K562 (cell line): ENCODE measurements around the gene RAD51AP2. TPM values are rescaled to one million over a fixed set of nuclear protein-coding genes. Genes with fewer than 3 reads are reported as not detected.

ENCODE experiments used
- AFF4 ChIP-seq: sonication (generic); formaldehyde crosslinking; IDR thresholded peaks from 2 replicates; pipeline ENCODE4 v1.8.0; 2023; ENCODE audit warnings: mild to moderate bottlenecking, missing genetic modification reagents
- CBX3 ChIP-seq, 2 experiments: IDR thresholded peaks; 1 replicate in 1 of 2; 2 replicates in 1 of 2; pipeline ENCODE4 v1.6.1; 2012; ENCODE audit warnings: inconsistent platforms in 2 of 2, low read length in 2 of 2, borderline replicate concordance in 1 of 2, control low read depth in 1 of 2
- ILK ChIP-seq: fragments of 450-650 bp; IDR thresholded peaks from 2 replicates; pipeline ENCODE4 v1.6.1; 2016; ENCODE audit warnings: missing genetic modification characterization, low read depth, mild to moderate bottlenecking, missing compliant biosample characterization, moderate library complexity, borderline replicate concordance
- NKRF ChIP-seq: fragments of 450-650 bp; IDR thresholded peaks from 2 replicates; pipeline ENCODE4 v1.6.1; 2016; ENCODE audit warnings: borderline replicate concordance
- RAD51 ChIP-seq: fragments of 450-650 bp; IDR thresholded peaks from 2 replicates; pipeline ENCODE4 v1.7.1; 2016; ENCODE audit warnings: low read depth, mild to moderate bottlenecking, borderline replicate concordance
- ZKSCAN1 ChIP-seq: fragments of 150-350 bp; IDR thresholded peaks from 2 replicates; pipeline ENCODE4 v1.6.1; 2016; ENCODE audit warnings: low read depth, low read length
- polyA plus RNA-seq, 8 experiments: library from polyadenylated mRNA; depleted of rRNA in 4 of 8; stranded (reverse) in 5 of 8; unstranded in 3 of 8; fragments of >200 nt; fragmentation: Nextera tagmentation in 2 of 8; fragmentation: Illumina TruSeq in 1 of 8; extraction: Ambion mirVana in 2 of 8; extraction: Trizol in 1 of 8; gene quantifications; 2 replicates each; pipeline versions ENCODE4 v1.2.1 to v1.2.3, GENCODE V29; 2011 to 2014; ENCODE audit warnings: inconsistent platforms in 1 of 8, missing spikeins in 1 of 8
- total RNA-seq, 7 experiments: library from RNA; depleted of rRNA in 6 of 7; stranded (reverse); fragments of >200 nt in 6 of 7; fragmentation: Illumina TruSeq in 2 of 7; extraction: Trizol in 2 of 7; gene quantifications; 2 replicates each; pipeline versions ENCODE4 v1.2.1 to v1.2.3, GENCODE V29; 2011 to 2021; ENCODE audit warnings: low replicate concordance in 1 of 7

Gene RAD51AP2
- total and polyA plus RNA-seq, 9 of the 15 experiments (the other 6 are each of a cell fraction or from before 2014, with no cell fraction given), result 0.01 to 0.04 (median 0.04) TPM; not detected in 6

- TF ChIP-seq AFF4, result no peak
- TF ChIP-seq CBX3 (IDR thresholded peaks at IDR 0.05; ENCODE audit: borderline replicate concordance in 1 of 2, low read length in 2 of 2), result no peak
- TF ChIP-seq RAD51, result no peak
- TF ChIP-seq ILK (tag), result no peak
- TF ChIP-seq ZKSCAN1, result no peak
- no peak for TF ChIP-seq NKRF
Observed at GRCh38 chr2:17543131-17543660, 25.0 kb upstream of the RAD51AP2 start (continued).
